ENCODE measurements around the gene PRR36.

DNA sequence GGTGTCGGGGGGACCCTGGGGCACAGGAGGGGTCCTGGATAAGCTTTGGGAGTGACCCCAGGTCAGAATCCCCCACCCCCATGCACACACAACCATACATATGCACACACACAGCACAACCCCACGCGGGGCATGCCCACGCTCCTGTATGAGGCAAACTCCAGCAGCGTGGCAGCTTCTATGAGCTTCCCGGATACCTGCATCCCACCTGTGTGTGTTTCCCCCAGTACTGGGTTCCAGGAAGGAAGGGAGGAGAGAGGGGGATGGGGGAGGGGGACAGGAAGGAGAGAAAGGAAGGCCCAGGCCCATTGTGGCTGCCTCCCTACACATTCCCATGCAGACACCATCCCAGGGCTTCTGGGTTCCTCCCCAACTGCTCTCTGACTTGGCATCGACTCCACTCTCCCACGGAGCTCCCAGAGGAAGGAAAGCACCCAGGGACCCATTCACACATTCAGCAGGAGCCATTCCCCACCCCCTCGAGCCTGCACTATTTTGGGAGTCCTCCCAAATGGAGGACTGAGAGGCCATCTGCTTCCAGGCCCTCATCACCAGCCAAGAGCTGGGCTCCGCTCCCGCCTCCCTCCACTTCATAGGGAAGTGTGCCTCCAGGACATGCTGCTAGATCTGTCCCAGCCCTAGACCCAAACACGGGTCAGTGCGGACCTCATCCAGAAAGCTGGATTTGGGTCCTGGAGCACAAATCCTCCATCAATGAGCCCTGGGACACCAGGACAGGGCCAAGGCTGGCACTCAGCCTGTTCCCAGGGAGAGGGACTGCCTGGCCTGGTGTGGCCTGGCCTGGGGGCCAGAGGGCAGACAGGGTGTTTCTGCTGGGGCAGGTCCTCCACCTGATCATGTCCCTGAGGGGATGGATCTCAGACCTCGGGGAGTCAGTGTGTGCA, 13.2 kb downstream of the PRR36 start:
- TF ChIP-seq CTCF (IDR thresholded peaks at IDR 0.05) (no peak), EZH2 (IDR thresholded peaks at IDR 0.05; ENCODE audit: borderline replicate concordance, insufficient read depth, low read depth, low read length, poor library complexity, severe bottlenecking) (no peak)
